ENCODE measurements around the gene EHBP1.

EHBP1 gene

GRCh38 chr2:63092857-63093256 lies 387.3 kb downstream of the EHBP1 start:
- no peak for DNase-seq

GRCh38 chr2:63093502-63093901 lies 388.0 kb downstream of the EHBP1 start:
- no peak for DNase-seq
